Stimulated activated CD4-positive, alpha-beta T cell treated with anti-CD3 and anti-CD28 coated beads, Interleukin-12 subunit alpha, Interleukin-12 subunit beta, amount 100 ng/mL, for 24 hours (primary cell): ENCODE results near the gene DRC7.

Experiments
- DNase-seq, 2 experiments: peaks; one replicate each; pipeline ENCODE4 v3.0.0-alpha.2; 2020; ENCODE audit warnings: low read depth in 2 of 2

The DRC7 gene

DNA sequence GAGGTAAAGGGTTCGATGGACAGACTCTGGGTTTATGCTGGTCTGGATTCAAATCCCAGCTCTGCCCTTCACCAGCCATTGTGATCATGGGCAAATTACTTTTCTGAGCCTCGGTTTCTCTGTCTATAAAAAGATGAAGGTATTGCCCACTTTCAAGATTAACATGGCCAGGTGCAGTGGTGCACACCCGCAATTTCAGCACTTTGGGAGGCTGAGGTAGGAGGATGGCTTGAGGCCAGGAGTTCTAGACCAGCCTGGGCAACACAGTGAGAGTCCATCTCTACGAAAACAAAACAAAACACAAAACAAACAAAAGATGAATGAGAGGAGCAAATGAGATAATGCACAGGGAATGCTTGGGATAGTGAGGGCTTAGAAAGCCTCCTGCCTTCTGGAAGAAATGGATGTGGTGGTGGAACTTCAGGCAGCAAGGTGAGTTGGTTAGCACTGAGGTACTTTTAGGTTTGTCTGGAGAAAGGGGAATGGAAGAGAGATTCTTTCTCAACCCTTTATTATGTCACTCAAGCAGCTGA is 18.0 kb upstream of the DRC7 start:
- no peak for DNase-seq

DNA sequence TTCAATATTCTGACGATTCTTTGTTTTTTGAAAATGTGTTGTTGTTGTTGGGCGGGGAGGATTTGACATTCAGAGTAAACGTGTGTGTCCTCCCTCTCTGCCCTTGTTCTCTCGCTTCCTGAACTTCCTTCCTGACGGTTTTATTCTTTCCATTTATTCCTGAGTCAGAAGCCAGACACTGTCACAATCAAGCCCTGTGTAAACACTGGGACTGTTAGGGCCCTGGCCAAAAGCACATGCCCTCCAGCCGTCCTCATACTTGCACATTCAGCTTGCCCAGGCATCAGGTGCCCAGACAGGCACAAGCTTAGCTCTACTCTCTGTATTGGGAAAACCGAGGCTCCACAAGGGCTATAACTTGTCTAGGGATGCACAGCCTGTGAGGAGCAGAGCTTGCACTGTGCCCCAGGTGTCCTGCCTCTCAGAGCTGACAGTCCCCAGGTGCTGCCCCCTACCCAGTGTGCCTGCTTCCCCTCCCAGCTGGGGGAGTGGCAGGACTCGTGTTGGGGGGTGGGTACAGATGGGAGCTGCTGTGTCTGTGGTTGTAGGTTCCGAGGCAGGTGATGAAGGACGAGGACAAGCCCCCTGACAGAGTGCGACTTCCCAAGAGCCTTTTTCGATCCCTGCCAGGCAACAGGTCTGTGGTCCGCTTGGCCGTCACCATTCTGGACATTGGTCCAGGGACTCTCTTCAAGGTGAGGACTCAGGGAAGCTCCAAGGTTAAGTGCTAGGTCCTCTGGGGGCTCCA is 16.8 kb upstream of the DRC7 start:
- no peak for DNase-seq

DNA sequence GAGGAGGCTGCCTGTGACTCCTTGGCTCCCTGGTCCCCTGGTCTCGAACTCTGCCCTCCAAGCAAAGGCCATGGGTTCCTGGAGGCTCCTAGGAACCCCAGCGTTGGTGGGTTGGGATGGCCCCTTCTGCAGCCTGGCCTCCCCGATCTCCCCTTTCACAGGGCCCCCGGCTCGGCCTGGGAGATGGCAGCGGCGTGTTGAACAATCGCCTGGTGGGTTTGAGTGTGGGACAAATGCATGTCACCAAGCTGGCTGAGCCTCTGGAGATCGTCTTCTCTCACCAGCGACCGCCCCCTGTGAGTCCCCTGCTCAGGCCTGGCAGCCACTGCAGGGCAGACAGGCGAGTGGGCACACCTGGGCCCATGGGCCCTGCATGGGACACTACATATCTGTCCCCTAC is 15.6 kb upstream of the DRC7 start:
- DNase-seq: no peak

DNA sequence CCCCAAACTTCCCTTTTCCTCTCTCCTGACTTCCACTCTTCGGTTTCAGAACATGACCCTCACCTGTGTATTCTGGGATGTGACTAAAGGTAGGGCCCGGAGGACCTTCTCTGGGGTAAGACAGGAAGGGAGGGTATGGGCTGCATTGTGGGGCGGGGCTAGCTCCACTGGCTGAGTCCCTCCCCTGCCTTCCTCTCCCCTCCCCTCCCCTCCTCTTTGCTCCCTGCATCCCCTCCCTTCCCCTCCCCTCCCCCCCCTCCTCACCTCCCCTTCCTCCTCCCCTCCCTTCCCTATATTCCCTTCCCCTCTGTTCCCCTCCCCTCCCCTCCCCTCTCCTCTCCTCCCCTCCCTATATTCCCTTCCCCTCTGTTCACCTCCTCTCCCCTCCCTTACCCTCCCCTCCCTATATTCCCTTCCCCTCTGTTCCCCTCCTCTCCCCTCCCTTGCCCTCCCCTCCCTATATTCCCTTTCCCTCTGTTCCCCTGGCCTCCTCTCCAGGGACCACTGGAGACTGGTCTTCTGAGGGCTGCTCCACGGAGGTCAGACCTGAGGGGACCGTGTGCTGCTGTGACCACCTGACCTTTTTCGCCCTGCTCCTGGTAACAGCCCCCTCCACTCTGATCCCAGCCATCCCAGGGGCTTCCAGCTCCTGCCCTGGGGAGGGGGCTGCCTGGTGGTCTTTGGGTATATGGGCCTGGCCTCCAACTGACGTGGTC is 14.7 kb upstream of the DRC7 start:
- no peak for DNase-seq

DNA sequence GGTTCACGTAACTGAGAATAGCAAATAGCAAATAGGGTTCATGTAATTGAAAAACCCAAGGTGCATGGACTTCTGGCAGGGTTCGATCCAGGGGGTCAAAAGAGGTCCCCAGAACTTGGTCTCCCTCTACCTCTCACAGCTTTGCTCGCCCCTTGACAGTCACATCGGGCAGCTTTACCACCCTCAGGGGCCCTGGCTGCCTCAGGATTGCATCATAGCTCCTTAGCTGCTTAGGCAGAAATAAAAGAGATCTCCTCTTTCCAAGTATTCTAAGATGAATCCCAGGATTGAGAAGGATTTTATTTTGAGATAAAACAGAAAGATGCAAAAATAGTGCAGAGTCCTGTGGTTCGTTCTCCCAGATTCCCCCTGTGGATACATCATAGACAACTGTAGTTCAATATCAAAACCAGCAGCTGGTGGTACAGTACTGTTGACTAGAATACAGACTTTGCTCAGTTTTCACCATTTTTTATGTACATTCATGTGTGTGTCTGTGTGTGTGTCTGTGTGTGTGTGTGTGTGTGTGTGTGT is 13.7 kb upstream of the DRC7 start:
- no peak for DNase-seq

DNA sequence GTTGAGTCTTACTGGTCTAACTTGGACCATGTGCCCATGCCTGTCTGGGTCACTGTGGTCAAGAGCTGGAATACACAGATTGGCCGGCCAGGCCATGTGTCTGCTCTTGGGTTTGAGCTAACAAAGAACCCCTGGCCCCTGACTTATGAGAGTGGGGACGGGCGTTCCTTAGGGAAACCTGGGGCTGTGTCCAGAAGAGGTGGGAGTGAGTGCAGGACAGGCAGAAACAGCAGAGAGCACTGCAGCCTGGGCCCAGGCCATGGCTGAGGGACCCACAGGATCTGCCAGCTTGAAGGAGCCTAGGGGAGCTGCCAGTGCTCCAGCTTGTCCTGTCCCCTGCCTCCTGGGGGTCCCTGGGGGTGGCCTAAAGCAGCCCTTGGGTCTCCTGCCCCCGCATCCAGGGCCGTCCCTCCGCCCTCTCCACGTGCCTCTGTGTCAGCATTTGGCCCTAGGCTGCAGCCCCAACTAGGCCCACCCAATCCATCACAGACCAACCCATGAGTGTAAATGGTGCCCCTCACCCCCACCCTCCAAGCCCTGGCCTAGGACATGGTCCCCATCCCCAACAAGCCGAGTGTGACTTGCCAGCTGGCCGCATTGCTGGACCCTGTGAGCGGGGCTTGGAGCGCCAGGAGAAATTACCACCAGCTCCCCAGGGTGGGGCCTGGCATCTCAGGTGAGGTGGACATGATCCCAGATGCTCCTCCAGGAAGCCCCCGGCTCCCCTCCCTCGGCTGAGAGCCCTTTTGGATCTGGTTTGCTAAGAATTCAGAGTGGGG is 12.5 kb upstream of the DRC7 start:
- no peak for DNase-seq

DNA sequence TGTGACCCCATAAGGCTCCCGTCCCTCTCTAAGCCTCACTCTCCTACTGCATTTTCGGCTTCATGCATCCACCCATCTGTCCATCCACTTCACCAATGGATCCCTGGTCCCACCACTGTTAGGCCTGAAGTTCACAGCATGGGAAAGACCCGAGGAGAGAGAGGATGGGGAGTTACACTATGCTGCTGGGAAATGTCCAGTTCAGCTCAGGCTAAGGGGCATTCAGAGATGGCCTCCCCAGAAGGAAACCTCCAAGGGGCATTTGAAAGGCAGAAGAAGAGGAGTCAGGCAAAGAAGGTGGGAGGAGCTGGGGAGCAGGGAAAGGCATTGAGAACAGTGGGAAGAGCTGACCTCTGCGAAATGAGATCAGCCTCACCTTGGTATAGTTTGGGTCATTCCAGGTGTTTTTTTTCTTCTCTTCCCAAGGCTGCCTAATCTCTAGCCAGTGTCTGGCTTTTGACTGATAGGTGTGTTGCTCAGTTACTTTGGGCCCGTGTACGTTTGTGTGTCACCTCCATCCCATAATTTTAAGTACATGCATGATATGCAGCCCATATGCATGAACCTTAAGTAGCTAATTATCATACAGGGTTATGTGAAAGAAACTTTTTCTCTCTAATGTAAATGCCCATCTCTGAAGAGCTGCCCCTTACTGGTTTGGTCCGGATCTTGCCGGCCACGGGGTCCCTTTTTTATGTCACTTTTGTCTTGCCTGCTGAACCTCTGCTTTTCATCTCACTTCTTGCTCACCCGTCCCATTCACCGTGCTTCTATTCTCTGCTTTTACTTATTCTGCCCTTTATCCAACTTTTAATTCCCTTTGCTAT is 11.6 kb upstream of the DRC7 start:
- DNase-seq: no peak

DNA sequence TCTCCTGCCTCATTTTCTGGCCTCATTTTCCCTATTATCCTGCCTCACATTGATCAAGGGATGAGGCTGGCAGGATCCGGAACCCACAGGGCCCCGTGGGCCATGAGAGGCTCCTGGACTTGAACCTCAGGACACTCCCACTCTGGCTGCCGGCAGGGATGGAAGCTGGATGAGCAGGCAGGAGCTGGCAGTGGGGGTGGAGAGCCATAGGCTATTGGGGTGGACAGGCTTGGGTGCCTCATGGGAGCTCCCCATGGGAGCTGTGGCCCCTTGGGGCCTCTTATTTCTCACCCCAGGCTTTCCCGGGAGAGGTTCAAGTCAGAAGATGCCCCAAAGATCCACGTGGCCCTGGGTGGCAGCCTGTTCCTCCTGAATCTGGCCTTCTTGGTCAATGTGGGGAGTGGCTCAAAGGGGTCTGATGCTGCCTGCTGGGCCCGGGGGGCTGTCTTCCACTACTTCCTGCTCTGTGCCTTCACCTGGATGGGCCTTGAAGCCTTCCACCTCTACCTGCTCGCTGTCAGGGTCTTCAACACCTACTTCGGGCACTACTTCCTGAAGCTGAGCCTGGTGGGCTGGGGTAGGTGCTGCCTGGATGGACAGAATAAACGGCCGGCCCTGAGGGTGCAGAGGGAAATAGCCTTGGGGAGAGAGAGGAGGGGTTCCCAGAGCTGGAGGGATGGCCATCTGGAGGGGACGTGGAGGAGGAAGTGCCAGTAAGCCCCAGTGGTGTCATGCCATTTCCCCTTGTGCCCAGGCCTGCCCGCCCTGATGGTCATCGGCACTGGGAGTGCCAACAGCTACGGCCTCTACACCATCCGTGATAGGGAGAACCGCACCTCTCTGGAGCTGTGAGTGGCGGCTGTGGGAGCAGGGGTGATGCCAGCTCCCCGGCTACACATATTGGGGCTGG is 10.7 kb upstream of the DRC7 start:
- DNase-seq: no peak

DNA sequence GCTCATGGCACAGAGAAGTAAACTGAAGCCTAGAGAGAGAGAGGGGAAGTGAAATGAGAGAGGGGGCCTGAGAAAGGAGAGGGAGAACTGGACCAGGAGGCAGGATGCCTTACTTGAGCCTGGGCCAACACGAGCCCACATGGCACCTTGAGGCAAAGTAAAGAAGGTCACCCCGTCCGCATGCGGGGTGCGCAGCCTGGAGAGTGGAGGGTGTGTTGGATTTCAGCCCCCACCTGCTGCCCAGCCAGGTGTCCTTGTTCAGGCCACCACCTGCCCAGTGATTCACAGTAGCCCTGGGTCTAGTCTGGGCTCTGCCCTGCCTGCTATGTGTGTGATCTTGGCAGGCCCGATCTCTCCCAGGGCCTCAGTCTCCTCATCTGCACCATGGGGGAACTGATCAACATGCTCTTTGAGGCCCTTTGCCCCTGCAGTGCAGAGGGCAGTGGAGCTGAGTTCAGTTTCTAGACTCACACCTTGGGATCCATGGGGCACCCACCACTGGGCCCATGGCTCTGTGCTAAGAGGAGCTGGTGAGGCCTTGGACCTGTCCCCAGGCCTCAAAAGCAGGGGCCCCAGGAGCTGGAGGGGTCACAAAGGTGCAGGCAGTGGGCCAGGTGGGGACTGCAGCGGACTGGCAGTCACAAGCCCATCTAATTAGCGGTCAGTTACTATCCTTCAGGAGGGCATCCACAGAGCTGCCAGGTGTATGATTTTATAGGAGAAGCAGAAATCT is 9.8 kb upstream of the DRC7 start:
- no peak for DNase-seq

DNA sequence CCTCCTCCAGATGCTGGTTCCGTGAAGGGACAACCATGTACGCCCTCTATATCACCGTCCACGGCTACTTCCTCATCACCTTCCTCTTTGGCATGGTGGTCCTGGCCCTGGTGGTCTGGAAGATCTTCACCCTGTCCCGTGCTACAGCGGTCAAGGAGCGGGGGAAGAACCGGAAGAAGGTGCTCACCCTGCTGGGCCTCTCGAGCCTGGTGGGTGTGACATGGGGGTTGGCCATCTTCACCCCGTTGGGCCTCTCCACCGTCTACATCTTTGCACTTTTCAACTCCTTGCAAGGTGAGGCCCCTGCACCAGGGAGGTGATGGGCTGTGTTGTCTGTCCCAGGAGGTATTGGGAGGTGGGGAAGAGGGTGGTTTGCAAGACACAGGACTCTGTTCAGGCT is 9.0 kb upstream of the DRC7 start:
- DNase-seq: no peak

DNA sequence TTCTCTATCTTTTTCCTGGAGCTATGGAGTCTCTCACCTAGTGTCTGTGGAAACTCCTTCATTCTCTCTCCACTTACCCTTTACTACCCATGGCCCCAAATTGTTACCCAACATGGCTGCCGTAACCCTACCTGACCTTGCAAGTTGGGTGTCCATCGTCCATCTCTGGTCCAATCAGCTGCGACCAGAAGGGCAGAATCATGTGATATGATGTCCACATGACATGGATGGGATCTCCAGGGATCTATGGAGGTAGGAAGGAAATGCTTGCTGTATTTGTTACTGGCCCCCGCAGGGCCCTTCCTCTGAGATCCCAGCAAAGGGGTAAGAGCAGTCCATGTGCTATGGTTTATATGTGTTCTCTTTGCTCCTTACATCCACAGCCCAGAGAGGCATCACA is 8.0 kb upstream of the DRC7 start:
- DNase-seq: no peak

DNA sequence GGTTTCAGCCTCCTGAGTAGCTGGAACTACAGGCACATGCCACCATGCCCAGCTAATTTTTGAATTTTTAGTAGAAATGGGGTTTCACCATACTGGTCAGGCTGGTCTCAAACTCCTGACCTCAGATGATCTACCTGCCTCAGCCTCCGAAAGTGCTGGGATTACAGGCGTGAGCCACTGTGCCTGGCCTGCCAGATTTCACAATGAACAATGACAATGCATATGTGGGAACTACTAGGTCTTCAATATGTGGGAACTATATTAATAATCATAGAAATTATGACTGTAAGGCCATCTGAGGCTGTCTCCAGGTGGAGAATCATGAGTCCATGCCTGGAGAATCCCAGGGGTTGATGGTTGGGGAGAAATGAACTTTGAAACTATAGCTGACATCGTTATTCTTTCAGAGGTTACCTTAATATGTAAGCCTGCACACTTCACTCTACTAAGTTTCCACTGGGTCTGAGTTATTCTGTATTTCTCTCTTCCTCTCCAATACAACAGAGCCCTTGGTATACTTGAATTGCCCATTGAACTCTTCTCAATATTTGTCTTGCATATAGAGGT is 7.2 kb upstream of the DRC7 start:
- no peak for DNase-seq

DNA sequence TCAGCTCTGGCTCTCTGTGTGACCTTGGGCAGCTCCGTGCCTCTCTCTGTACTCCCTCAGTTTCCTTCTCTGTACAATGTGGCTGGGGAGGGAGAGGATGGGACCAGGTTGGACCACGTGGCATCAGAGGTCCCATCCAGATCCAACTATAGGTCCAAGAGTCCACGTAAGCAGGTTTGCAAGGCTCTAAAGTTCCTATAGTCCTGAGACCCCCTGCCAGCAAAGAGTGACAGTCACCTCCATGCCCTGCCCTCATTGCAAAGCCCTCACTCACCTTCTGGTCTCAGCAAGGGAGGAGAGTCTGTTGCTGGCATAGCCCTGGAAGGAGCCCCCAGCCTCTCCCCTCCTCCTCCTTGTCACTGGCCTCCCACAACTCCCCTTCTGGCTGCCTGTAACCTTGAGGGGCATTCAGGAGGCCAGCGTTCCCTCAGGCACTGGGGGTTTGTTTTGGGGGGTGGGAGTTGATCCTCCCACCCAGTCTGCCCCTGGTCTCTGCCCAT is 6.1 kb upstream of the DRC7 start:
- no peak for DNase-seq

DNA sequence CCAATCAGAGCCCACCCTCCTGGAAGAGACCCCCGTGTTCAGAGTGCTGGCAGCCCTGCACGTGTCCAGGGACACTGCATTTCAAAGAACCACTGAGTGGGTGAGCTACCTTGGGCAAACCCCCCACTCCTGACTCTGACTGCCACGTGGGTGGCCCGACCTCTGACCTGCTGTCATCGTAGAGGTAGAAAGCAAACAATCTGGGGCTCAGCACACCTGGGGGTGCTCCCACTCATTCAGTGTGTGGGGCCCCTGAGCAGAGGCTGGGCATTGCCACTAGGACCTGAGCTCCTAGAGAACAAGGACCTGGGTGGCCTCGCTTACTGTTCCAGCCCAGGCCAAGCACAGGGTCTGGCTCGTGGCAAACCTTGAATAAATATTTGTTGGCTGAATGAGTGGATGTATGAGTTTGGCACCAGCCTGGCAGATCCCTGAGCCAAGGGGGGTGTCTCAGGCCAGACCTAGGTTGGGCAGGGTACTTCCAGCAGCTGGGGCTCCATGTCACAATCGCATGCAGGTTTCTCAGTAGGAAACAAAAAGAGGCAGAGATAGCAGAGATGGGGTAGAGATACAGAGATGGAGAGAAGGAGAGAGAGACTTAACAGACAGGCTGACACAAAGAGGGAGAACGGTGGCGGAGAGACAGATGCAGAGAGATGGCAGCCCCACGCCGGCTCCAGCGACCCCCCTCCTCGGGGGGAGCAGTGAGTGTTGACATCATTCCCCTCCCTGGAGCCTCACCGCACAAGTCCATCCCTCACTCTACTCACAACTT is 5.4 kb upstream of the DRC7 start:
- no peak for DNase-seq

DNA sequence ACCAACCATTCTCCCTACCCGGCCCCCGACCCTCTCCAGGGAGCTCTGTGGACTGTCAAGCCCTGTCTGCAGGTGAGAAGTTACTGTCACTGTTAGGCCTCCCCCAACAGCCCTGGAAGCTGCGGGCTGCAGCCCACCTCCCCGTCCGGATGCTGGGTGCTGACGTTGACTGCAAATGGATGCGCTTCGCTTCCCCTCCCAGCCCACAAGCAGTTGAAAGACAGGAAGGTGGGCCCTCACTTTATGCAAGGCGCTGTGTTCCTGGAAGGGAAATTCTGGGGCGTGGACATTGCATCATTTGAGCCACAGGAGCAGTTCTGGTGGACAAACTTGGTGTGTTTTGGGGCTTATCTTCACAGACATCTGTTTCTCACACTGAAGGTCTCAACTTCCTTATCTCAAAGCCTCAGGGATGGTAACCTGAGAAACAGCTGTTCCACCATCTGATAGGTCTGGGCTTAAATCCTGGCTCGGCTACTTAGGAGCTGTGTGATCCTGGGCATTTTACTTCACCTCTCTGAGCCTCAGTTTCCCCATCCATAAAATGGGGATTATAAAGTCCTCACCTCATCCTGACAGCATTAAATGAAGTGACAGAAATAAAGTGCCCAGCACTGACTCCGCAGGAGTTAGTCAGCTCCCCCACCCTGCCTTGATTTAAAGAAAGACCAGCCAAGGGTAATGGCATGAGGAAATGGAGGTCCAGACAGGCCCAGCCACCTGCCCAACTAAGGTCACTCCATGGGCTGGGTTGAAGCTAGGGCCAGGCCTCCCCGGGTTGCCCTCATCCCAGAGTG is 4.6 kb upstream of the DRC7 start:
- DNase-seq: no peak

DNA sequence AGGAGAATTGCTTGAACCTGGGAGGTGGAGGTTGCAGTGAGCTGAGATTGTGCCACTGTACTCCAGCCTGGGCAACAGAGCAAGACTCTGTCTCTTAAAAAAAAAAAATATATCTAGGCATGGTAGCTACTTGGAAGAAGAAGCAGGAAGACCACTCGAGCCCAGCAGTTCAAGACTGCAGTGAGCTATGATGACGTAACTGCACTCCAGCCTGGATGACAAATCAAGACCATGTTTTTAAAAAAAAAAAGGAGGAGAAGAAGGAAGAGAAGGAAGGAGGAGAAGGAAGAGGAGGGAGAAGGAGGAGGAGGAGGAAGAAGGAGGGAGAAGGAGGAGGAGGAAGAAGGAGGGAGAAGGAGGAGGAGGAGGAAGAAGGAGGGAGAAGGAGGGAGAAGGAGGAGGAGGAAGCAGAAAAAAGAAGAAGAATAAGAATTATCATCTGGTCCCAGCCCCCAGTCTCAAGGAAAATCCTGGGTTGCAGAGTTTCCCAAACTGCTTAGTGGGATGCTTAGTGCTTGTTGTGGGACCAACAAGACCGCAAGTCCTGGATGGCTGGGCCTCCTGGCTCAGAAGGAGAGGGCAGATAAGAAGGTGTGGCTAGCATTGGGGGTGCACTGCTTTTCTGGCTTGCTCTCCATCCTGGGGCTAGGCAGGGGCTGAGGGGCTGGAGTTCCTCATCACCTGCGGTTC is 3.7 kb upstream of the DRC7 start:
- DNase-seq: no peak

DNA sequence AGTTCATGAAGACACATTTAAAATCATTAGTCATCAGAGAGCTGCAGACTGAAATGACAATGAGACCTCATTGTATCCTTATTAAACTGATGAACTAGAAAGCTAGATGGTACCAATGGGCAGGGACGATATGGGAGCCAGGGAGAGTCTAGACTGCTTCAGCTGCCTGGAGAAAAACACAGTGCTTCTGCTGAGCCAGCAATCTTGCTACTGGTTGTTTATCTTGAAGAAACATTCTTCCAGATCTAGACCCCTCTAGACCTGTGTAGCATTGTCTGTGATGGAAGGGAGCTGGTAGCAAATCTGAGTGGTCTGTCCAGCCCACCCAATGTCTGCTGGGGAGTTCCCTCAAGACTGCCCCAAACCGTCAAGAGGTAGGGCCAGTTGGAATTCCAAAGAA is 2.0 kb upstream of the DRC7 start:
- no peak for DNase-seq
